Choroid plexus epithelial cell (primary cell): ENCODE measurements around the gene CDON.

Experiments
- DNase-seq: peaks from one replicate; pipeline ENCODE4 v3.0.0-alpha.2; 2010; ENCODE audit warnings: low read depth
- H3K4me3 ChIP-seq: 2 replicates; pipeline ENCODE4 v1.5.1; 2011; ENCODE audit warnings: low read depth, mild to moderate bottlenecking, control low read depth, low read length, moderate library complexity
- TF ChIP-seq, protein P1 (sequence below): conservative IDR thresholded peaks from 2 replicates; pipeline ENCODE4 v1.5.1; 2011; ENCODE audit warnings: low read depth, mild to moderate bottlenecking, control low read depth, inconsistent platforms, low read length, moderate library complexity

CDON gene

DNA sequence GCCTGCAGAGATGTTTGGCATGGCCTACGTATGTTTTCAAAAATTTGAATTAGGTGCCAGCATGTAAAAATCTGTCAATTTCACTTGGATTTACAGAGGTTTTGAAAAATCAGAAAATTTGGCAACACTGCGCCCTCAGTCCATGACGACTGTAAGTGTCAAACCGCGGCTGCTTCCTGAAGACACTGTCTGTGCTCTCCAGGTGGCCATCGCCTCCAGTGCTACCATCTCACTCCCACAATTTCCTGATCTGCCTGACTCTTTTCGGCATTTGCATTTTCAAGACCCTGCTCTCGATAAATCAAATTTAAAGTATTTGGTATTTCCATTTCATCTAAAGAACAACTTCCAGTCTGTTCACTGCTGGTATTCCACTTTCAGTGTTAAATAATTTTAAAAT, 82.2 kb downstream of the CDON start:
- TF ChIP-seq, protein P1, sequence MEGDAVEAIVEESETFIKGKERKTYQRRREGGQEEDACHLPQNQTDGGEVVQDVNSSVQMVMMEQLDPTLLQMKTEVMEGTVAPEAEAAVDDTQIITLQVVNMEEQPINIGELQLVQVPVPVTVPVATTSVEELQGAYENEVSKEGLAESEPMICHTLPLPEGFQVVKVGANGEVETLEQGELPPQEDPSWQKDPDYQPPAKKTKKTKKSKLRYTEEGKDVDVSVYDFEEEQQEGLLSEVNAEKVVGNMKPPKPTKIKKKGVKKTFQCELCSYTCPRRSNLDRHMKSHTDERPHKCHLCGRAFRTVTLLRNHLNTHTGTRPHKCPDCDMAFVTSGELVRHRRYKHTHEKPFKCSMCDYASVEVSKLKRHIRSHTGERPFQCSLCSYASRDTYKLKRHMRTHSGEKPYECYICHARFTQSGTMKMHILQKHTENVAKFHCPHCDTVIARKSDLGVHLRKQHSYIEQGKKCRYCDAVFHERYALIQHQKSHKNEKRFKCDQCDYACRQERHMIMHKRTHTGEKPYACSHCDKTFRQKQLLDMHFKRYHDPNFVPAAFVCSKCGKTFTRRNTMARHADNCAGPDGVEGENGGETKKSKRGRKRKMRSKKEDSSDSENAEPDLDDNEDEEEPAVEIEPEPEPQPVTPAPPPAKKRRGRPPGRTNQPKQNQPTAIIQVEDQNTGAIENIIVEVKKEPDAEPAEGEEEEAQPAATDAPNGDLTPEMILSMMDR, result no peak
- DNase-seq, result no peak
- H3K4me3 ChIP-seq, result no peak overlapping the region

DNA sequence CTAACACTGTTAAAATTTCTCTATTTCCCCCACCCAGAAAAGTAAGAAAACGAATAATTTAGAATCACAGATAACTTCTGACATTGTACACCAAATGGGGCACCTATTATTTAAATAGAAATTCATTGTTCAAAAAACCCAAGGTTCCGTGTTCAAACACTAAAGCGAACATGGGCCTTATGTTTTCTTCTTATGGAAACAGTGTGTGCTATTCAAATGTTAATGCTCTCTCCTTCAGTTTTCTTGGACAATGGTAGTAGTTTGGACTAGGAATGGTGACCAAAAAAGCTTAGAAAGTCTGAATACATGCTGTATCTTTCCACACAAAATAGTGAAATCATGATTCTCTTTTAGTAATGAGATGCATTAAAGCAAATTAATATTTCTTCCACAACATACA, 83.2 kb downstream of the CDON start:
- H3K4me3 ChIP-seq, result no peak overlapping the region
- no peak for DNase-seq
- TF ChIP-seq, protein P1, result no peak

DNA sequence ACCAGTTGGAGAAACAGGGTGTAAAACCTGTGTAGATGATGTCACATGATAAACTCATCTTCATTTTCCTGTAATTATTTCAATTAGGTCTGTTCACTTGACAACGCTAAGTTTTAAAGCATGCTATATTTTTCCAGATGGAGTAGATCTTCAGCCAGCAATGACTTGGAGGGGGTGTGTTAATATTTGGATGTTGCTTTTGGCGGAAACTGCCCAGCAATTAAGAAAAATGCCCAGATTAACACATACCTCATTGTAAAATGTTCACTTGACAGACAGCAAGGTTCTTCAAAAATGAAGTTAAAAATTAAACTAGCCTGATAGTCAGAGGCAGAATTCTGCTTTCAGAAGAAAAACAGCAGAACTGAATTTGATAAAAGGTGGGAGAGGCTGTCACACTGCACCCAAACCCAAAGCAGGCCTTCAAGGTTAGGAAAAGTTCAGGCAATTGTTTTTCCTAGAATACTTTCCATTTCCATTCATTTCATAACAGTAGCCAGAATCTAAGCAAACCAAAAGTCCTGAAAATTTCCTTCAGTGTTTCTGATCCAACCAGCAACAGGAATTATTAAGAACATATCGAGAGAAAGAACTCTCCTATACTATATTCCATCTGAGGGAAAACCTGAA, 83.8 kb downstream of the CDON start:
- DNase-seq, result no peak
- H3K4me3 ChIP-seq, result no peak overlapping the region
- TF ChIP-seq, protein P1, result no peak

DNA sequence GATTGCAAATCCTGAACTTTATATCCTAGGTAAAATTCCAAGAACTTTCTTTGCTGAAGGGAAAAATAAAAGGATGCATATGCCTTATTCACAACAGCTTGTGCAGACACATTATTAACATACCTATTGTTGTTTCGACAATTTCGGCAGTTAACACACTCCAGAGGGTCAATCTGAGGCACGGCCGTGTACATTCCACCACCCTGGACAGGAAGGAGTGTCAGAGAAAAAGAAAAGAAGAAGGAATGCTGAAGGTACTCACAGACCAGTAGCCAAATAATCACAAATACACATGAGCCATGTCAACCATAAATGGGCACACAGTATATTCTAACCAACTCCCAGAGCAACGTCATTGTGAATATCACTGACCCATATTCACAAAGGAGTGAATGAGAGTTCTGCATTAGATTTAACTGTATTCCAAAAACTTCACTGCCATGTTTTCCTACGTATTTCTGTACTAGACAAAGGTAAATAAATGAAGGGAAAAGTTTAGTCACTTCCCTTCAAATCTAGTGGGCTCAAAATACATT, 84.4 kb downstream of the CDON start:
- TF ChIP-seq, protein P1, result no peak
- H3K4me3 ChIP-seq, result no peak overlapping the region
- DNase-seq, result no peak

DNA sequence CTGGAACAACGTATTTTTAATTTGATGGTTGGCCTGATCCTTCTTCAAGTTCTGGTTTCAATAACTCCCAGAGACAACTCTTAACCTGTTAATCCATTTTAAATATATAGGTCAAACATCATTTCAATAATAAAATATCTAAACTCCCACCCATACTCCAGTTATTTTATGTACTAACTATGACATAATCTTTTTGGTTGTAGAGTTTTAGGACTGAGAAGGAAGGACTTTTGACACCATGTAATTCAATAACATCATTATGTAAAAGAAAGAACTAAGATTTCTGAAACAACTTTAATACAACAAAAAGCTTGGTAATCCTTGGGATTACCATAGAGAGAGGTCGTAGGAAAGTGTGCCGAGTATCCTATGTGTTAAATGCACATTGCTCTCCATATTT, 85.3 kb downstream of the CDON start:
- no peak for DNase-seq
- TF ChIP-seq, protein P1, result no peak
- H3K4me3 ChIP-seq, result no peak overlapping the region

DNA sequence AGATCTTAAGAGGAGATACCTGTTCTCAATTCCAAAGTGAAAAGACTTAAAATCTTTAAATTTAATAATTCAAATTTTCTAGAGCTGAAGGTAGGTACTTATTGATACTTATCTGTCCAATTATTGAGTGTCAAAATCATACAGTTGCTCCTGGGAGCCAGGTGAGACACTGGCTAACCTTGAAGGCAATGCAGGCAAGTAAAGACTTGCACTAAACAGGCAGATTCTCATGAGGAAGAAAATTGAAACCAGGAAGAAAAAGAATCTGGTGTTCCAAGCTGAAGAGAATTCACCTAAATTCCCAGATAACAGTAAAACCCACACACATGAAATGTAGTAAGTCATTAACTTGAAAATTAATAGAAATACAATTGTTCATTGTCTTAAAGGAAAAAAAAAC, 86.5 kb downstream of the CDON start:
- H3K4me3 ChIP-seq, result no peak overlapping the region
- DNase-seq, result no peak
- TF ChIP-seq, protein P1, result no peak

DNA sequence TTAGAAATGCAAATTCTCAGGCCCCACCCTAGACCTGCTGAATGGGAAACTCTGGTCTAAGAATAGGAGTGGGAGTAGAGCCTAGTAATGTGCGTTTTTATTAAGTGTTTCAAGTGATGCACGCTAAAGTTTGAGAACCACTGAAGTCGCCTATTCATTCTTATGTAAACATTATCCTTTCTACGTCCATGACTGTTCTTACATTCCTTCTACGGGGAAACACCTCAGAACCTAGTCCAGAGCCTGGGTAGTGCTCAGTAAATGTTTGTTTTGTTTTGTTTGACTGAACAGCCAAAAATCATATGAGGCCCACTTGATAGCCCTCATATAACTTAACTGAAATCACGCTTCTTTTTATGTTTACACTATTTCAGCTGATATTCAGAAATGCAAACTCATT, 87.0 kb downstream of the CDON start:
- no peak overlapping the region for H3K4me3 ChIP-seq
- no peak for DNase-seq
- TF ChIP-seq, protein P1, result no peak
